T-cell (primary cell): ENCODE results near the gene FNDC7. TPM values are rescaled to one million over a fixed set of nuclear protein-coding genes. Genes with fewer than 3 reads are reported as not detected.
"Not testable (repeated sequence)": the region's sequence is repeated elsewhere in the genome, so short reads cannot be mapped to it uniquely, and the experiment has no call there.

ENCODE experiments used
- ATAC-seq, 4 experiments: fragments of 200-7000 bp in 3 of 4; fragments of 150-1000 bp in 1 of 4; cut with Tn5 transposase; replicated peaks in 1 of 4; 1 replicate in 3 of 4; 2 replicates in 1 of 4; pipeline ENCODE4 v1.10.0; 2021; ENCODE audit warnings: moderate library complexity in 3 of 4, mild to moderate bottlenecking in 2 of 4, moderate number of reproducible peaks in 1 of 4
- CTCF ChIA-PET, 2 donors: fragments of 300-600 bp; sonication (Branson Sonifier 250); formaldehyde crosslinking; loops; one replicate each; lab custom pipeline; 2022; ENCODE audit warnings: antibody characterized with exemption in 2 of 2; lab: Charles Lee
- POLR2A ChIA-PET, 2 donors: fragments of 300-600 bp; sonication (Branson Sonifier 250); formaldehyde crosslinking; loops; one replicate each; lab custom pipeline; 2022; ENCODE audit warnings: antibody characterized with exemption in 2 of 2; lab: Charles Lee
- DNase-seq, 35 experiments: peaks; one replicate each; pipeline versions ENCODE4 v3.0.0 to v3.0.0-alpha.2; 2013 to 2023
- H3K27ac ChIP-seq: one replicate; pipeline ENCODE4 v1.5.1; 2013; ENCODE audit warnings: low read length
- H3K27me3 ChIP-seq, 2 experiments: replicated peaks in 1 of 2; 1 replicate in 1 of 2; 2 replicates in 1 of 2; pipeline versions ENCODE4 v1.6.1 to v1.7.0; 2013; ENCODE audit warnings: low read length in 1 of 2, mixed read lengths in 1 of 2; ENCODE audit not compliant: control insufficient read depth in 2 of 2, insufficient read depth in 2 of 2; ENCODE audit errors: extremely low read depth in 1 of 2
- H3K36me3 ChIP-seq, 2 donors: 1 replicate in 1 of 2; 2 replicates in 1 of 2; pipeline versions ENCODE4 v1.6.1 to v1.7.0; 2013; ENCODE audit warnings: low read length in 1 of 2; ENCODE audit not compliant: control insufficient read depth in 2 of 2, insufficient read depth in 1 of 2; ENCODE audit errors: extremely low read depth in 1 of 2
- H3K4me1 ChIP-seq, 2 experiments: 1 replicate in 1 of 2; 2 replicates in 1 of 2; pipeline versions ENCODE4 v1.6.1 to v1.7.0; 2013; ENCODE audit warnings: low read length in 2 of 2, mixed read lengths in 1 of 2; ENCODE audit not compliant: insufficient read depth in 2 of 2, control insufficient read depth in 1 of 2; ENCODE audit errors: extremely low read depth in 1 of 2
- H3K4me3 ChIP-seq, 2 donors: 1 replicate in 1 of 2; 2 replicates in 1 of 2; pipeline versions ENCODE4 v1.5.1 to v1.7.0; 2013; ENCODE audit warnings: mild to moderate bottlenecking in 2 of 2, low read length in 1 of 2, moderate library complexity in 1 of 2; ENCODE audit not compliant: control insufficient read depth in 1 of 2; ENCODE audit errors: extremely low read depth in 1 of 2
- H3K9me3 ChIP-seq: 2 replicates; pipeline ENCODE4 v1.7.0; 2013
- H3K27ac Mint-ChIP-seq, 2 donors: one replicate each; pipeline ENCODE4 v1.8.0; 2020 to 2021; ENCODE audit warnings: mild to moderate bottlenecking in 2 of 2, mixed read lengths in 2 of 2
- H3K27me3 Mint-ChIP-seq, 2 donors: one replicate each; pipeline ENCODE4 v1.8.0; 2021 to 2022; ENCODE audit warnings: mixed read lengths in 2 of 2
- H3K36me3 Mint-ChIP-seq: one replicate; pipeline ENCODE4 v1.8.0; 2021; ENCODE audit warnings: mixed read lengths
- H3K4me1 Mint-ChIP-seq, 3 donors: one replicate each; pipeline ENCODE4 v1.8.0; 2020 to 2022; ENCODE audit warnings: mixed read lengths in 3 of 3, mild to moderate bottlenecking in 1 of 3
- H3K4me3 Mint-ChIP-seq, 3 donors: one replicate each; pipeline ENCODE4 v1.8.0; 2020 to 2022; ENCODE audit warnings: mild to moderate bottlenecking in 3 of 3, mixed read lengths in 3 of 3, moderate library complexity in 3 of 3
- H3K9me3 Mint-ChIP-seq, 3 donors: one replicate each; pipeline ENCODE4 v1.8.0; 2020 to 2022; ENCODE audit warnings: mixed read lengths in 3 of 3
- WGBS: methylation state at CpG from one replicate; pipeline ENCODE4 v1.1.5; 2013; ENCODE audit warnings: missing lambda C conversion rate; ENCODE audit not compliant: insufficient coverage; 5-methylcytosine and 5-hydroxymethylcytosine counted together
- total RNA-seq, 35 experiments: library from RNA in 6 of 35; stranded (reverse) in 6 of 35; fragments of 120-200 nt in 1 of 35; gene quantifications; one replicate each; pipeline versions ENCODE4 v1.2.1 to v1.2.4 and lab custom pipeline; 2013 to 2026

Gene FNDC7
- total RNA-seq, 5 donors from 2014 or later (not counting 1 experiment from before 2014, with no cell fraction given): 0.13 to 0.29 (median 0.25) TPM

GRCh38 chr1:108780937-108781574 lies 68.3 kb downstream of the FNDC7 start:
- no CpG with 5 or more reads among the region's 3 CpGs for WGBS
- CTCF ChIA-PET: no interaction called here

DNA sequence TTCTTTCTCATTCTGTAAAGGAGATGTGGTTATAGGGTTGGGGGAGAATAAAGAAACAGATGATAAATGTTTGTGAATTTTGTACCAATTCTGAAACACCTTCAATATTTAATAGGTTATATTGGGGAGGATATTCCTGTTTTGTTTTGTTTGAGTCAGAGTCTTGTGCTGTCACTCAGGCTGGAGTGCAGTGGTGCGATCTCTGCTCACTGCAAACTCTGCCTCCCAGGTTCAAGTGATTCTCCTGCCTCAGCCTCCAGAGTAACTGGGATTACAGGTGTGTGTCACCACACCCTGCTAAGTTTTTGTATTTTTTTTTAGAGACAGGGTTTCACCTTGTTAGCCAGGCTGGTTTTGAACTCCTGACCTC lies 68.9 kb downstream of the FNDC7 start:
- H3K4me3 Mint-ChIP-seq, H3K27ac Mint-ChIP-seq, H3K27me3 ChIP-seq, H3K4me1 ChIP-seq, H3K9me3 ChIP-seq, CTCF ChIA-PET, H3K4me1 Mint-ChIP-seq, POLR2A ChIA-PET, ATAC-seq, H3K27ac ChIP-seq, DNase-seq, H3K4me3 ChIP-seq, H3K27me3 Mint-ChIP-seq: not testable (repeated sequence)
- Mint-ChIP-seq H3K9me3 (peaks cover 4 to 30% (median 25%) of the 10 kb centered on the region in 3 donors), H3K36me3 (peaks cover 76% of the 10 kb centered on the region)
- 100% methylated on average over 1 of the region's 1 CpG for WGBS
- H3K36me3 ChIP-seq: peaks cover 17 to 68% of the 10 kb centered on the region in 2 donors

More at GRCh38 chr1:108780937-108781574, 68.3 kb downstream of the FNDC7 start:
- POLR2A ChIA-PET: interaction anchor here (0.5 kb wide), 2 partner anchors 20 to 88 kb away, joined by 4 to 6 read pairs; no protein-coding TSS in a partner anchor
- no peaks in the 10 kb centered on the region for H3K27me3 ChIP-seq
- no peaks in the 10 kb centered on the region for H3K4me1 Mint-ChIP-seq
- peaks cover 71% of the 10 kb centered on the region for H3K36me3 Mint-ChIP-seq
- H3K9me3 ChIP-seq: no peaks in the 10 kb centered on the region
- ATAC-seq: no peak
- no peak overlapping the region for H3K4me3 Mint-ChIP-seq
- DNase-seq: no peak
- no peak overlapping the region for H3K4me3 ChIP-seq
- H3K9me3 Mint-ChIP-seq: peaks cover 4 to 29% (median 24%) of the 10 kb centered on the region in 3 donors
- no peak overlapping the region for H3K27ac ChIP-seq
- H3K36me3 ChIP-seq: peaks cover 16 to 68% of the 10 kb centered on the region in 2 donors
- no peak overlapping the region for H3K27ac Mint-ChIP-seq
- H3K27me3 Mint-ChIP-seq: no peaks in the 10 kb centered on the region
- H3K4me1 ChIP-seq: no peaks in the 10 kb centered on the region

DNA sequence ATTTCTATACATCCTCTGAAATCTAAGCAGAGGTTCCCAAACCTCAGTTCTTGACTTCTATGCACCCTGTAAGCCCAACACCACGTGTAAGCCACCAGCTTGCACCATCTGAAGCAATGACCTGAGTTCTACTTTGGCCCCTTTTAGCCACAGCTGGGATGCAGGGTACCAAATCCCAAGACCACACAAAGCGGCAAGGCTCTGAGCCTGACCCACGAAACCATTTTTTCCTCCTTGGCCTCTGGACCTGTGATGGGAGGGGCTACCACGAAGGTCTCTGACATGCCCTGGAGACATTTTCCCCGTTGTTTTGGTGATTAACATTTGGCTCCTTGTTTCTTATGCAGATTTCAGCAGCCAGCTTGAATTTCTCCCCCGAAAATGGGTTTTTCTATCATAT lies 72.6 kb downstream of the FNDC7 start:
- H3K27ac Mint-ChIP-seq: no peak overlapping the region

DNA sequence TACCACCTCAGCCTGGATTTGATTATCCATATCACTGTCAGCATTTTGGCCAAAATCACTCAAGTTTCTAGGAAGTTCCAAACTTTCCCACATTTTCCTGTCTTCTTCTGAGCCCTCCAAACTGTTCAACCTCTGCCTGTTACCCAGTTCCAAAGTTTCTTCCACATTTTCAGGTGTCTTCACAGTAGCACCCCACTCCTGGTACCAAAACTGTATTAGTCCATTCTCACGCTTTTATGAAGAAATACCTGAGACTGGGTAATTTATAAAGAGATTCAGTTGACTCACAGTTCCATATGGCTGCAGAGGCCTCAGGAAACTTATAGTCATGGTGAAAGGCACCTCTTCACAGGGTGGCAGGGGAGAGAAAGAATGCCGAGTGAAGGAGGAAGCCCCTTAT lies 73.2 kb downstream of the FNDC7 start:
- CTCF ChIA-PET: no interaction called here
- peaks cover 4 to 38% (median 25%) of the 10 kb centered on the region in 3 donors for H3K9me3 Mint-ChIP-seq
- ATAC-seq: no peak
- DNase-seq: no peak
- peak overlapping the region in 1 of 2 donors; percentile 11 for H3K27ac Mint-ChIP-seq
- POLR2A ChIA-PET: no interaction called here
- peaks cover 17 to 58% of the 10 kb centered on the region in 2 donors for H3K36me3 ChIP-seq
- H3K4me1 Mint-ChIP-seq: no peaks in the 10 kb centered on the region
- H3K4me3 Mint-ChIP-seq: peak overlapping the region in 1 of 3 donors; percentile 11
- no peaks in the 10 kb centered on the region for H3K4me1 ChIP-seq
- no CpG with 5 or more reads among the region's 2 CpGs for WGBS
- peaks cover 88% of the 10 kb centered on the region for H3K36me3 Mint-ChIP-seq
- H3K27ac ChIP-seq: no peak overlapping the region
- H3K4me3 ChIP-seq: no peak overlapping the region
- H3K27me3 Mint-ChIP-seq: no peaks in the 10 kb centered on the region
- H3K27me3 ChIP-seq: no peaks in the 10 kb centered on the region
- H3K9me3 ChIP-seq: no peaks in the 10 kb centered on the region

More for the DNA sequence above, 72.6 kb downstream of the FNDC7 start:
- H3K36me3 ChIP-seq: peaks cover 17 to 60% of the 10 kb centered on the region in 2 donors
- ATAC-seq: no peak
- Mint-ChIP-seq H3K36me3 (peaks cover 83% of the 10 kb centered on the region), H3K9me3 (peaks cover 4 to 33% (median 25%) of the 10 kb centered on the region in 3 donors), H3K27me3 (no peaks in the 10 kb centered on the region), H3K4me1 (no peaks in the 10 kb centered on the region), H3K4me3 (no peak overlapping the region)
- ChIA-PET CTCF (no interaction called here), POLR2A (interaction anchor here in 1 of 2 donors (0.6 kb wide), 1 partner anchor 193 kb away, joined by 3 read pairs; no protein-coding TSS in a partner anchor)
- H3K9me3 ChIP-seq: no peaks in the 10 kb centered on the region
- no peak overlapping the region for H3K27ac ChIP-seq
- H3K4me1 ChIP-seq: no peaks in the 10 kb centered on the region
- no peak for DNase-seq
- no peak overlapping the region for H3K4me3 ChIP-seq
- H3K27me3 ChIP-seq: no peaks in the 10 kb centered on the region
- 100% methylated on average over 3 of the region's 6 CpGs for WGBS

DNA sequence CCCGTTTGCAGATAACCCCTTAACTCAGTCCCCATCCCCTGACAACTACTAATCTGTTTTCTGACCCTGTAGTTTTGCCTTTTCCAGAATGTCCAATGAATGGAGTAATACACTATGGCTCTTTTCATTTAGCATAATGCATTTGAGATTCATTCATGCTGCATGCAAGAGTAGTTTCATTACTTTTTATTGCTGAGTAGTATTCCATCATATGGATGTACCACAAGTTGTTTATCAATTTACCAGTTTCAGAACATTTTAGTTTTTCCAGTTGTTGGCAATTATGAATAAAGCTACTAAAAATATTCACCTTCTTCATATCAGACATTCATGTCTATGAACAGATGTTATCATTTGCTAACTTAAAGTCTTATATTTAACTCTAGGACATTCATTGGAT lies 79.1 kb downstream of the FNDC7 start:
- Histone ChIP-seq H3K36me3 (peaks cover 2 to 30% of the 10 kb centered on the region in 2 donors), H3K27ac (no peak overlapping the region), H3K27me3 (no peaks in the 10 kb centered on the region), H3K4me3 (no peak overlapping the region), H3K4me1 (no peaks in the 10 kb centered on the region), H3K9me3 (peaks cover 8% of the 10 kb centered on the region)
- whole genome bisulfite sequencing: 100% methylated on average over 1 of the region's 1 CpG
- H3K27ac Mint-ChIP-seq: no peak overlapping the region
- ChIA-PET POLR2A (interaction anchor here in 1 of 2 donors (0.5 to 0.7 kb wide), 2 partner anchors 15 to 89 kb away, joined by 3 to 8 read pairs; no protein-coding TSS in a partner anchor), CTCF (no interaction called here)
- no peak overlapping the region for H3K4me3 Mint-ChIP-seq
- ATAC-seq (no peak), DNase-seq (no peak)
- no peaks in the 10 kb centered on the region for H3K4me1 Mint-ChIP-seq
- H3K9me3 Mint-ChIP-seq: peaks cover 11 to 25% (median 13%) of the 10 kb centered on the region in 3 donors
- H3K27me3 Mint-ChIP-seq: no peaks in the 10 kb centered on the region
- peaks cover 74% of the 10 kb centered on the region for H3K36me3 Mint-ChIP-seq
